ENCODE measurements around the gene MTG2.

Gene MTG2

GRCh38 chr20:62236766-62237513 is 54.1 kb downstream of the MTG2 start:
- no peak for DNase-seq

GRCh38 chr20:62237514-62237800 is 54.6 kb downstream of the MTG2 start:
- DNase-seq, result no peak

- peak; percentile 95 for DNase-seq
Observed at GRCh38 chr20:62237801-62238568, 55.2 kb downstream of the MTG2 start, which contains the start of gene OSBPL2. TSS of gene OSBPL2 (plus strand) at chr20:62238521. CDS start at chr20:62256185, 17,664 bp downstream.

- no peak for DNase-seq
Observed at GRCh38 chr20:62238569-62239277, 55.9 kb downstream of the MTG2 start.

GRCh38 chr20:62239278-62239879 is 56.6 kb downstream of the MTG2 start:
- DNase-seq, result no peak

GRCh38 chr20:62240020-62240685 is 57.3 kb downstream of the MTG2 start:
- DNase-seq, result no peak

GRCh38 chr20:62241506-62241905 is 58.7 kb downstream of the MTG2 start:
- DNase-seq, result no peak

- no peak for DNase-seq
Observed at GRCh38 chr20:62242176-62242575, 59.3 kb downstream of the MTG2 start.

- no peak for DNase-seq
Observed at GRCh38 chr20:62243106-62243505, 60.3 kb downstream of the MTG2 start.

- DNase-seq, result no peak
Observed at GRCh38 chr20:62243906-62244515, 61.2 kb downstream of the MTG2 start.

- DNase-seq, result no peak
Observed at GRCh38 chr20:62244644-62245108, 61.8 kb downstream of the MTG2 start.

- no peak for DNase-seq
Observed at GRCh38 chr20:62245911-62246280, 63.1 kb downstream of the MTG2 start.

GRCh38 chr20:62246431-62246830 is 63.6 kb downstream of the MTG2 start:
- no peak for DNase-seq

GRCh38 chr20:62246872-62247652 is 64.2 kb downstream of the MTG2 start:
- peak; percentile 29 for DNase-seq

- DNase-seq, result no peak
Observed at GRCh38 chr20:62248890-62249560, 66.2 kb downstream of the MTG2 start.

- DNase-seq, result no peak
Observed at GRCh38 chr20:62252342-62252966, 69.6 kb downstream of the MTG2 start.
